NB4 (cell line): ENCODE measurements around the gene FTH1.
"Not testable (repeated sequence)": the region's sequence is repeated elsewhere in the genome, so short reads cannot be mapped to it uniquely, and the experiment has no call there.

Experiments
- POLR2A ChIP-seq: IDR thresholded peaks from 2 replicates; pipeline ENCODE4 v1.6.1; 2011; ENCODE audit warnings: mild to moderate bottlenecking; ENCODE audit not compliant: insufficient read length; ENCODE audit errors: extremely low read depth
- TF ChIP-seq, protein P1 (sequence below): IDR thresholded peaks from one replicate; pipeline ENCODE4 v1.5.1; 2012; ENCODE audit warnings: low read depth, low read length
- TF ChIP-seq, protein P2 (sequence below): IDR thresholded peaks from 2 replicates; pipeline ENCODE4 v1.6.1; 2011; ENCODE audit warnings: low read depth, low read length

DNA sequence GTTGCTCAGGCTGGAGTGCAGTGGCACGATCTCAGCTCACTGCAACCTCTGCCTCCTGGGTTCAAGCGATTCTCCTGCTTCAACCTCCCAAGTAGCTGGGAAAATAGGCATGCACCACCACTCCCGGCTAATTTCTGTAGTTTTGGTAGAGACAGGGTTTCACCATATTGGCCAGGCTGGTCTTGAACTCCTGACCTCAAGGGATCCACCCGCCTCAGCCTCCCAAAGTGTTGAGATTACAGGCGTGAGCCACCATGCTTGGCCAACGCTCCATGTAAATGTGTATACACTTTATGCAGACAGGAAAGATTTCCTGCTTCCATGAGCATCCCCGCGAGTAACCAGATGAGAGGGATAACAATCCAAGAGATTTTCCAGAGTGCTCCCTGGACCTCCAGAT lies 34.8 kb upstream of the FTH1 start:
- TF ChIP-seq, protein P1, sequence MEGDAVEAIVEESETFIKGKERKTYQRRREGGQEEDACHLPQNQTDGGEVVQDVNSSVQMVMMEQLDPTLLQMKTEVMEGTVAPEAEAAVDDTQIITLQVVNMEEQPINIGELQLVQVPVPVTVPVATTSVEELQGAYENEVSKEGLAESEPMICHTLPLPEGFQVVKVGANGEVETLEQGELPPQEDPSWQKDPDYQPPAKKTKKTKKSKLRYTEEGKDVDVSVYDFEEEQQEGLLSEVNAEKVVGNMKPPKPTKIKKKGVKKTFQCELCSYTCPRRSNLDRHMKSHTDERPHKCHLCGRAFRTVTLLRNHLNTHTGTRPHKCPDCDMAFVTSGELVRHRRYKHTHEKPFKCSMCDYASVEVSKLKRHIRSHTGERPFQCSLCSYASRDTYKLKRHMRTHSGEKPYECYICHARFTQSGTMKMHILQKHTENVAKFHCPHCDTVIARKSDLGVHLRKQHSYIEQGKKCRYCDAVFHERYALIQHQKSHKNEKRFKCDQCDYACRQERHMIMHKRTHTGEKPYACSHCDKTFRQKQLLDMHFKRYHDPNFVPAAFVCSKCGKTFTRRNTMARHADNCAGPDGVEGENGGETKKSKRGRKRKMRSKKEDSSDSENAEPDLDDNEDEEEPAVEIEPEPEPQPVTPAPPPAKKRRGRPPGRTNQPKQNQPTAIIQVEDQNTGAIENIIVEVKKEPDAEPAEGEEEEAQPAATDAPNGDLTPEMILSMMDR = not testable (repeated sequence)
- TF ChIP-seq, protein P2, sequence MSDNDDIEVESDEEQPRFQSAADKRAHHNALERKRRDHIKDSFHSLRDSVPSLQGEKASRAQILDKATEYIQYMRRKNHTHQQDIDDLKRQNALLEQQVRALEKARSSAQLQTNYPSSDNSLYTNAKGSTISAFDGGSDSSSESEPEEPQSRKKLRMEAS = not testable (repeated sequence)
- not testable (repeated sequence) for TF ChIP-seq POLR2A
